HFF-Myc (cell line): ENCODE results near the gene AARS2.
"Not testable (repeated sequence)": the region's sequence is repeated elsewhere in the genome, so short reads cannot be mapped to it uniquely, and the experiment has no call there.

ENCODE experiments used
- DNase-seq: peaks from one replicate; pipeline ENCODE4 v3.0.0-alpha.2; 2011; ENCODE audit warnings: low read depth; ENCODE audit errors: extremely low read depth
- H3K4me3 ChIP-seq: replicated peaks from 2 replicates; pipeline ENCODE4 v1.5.1; 2011; ENCODE audit warnings: low read depth, mild to moderate bottlenecking, control low read depth, low read length
- TF ChIP-seq, protein P1 (sequence below): IDR thresholded peaks from 2 replicates; pipeline ENCODE4 v1.5.1; 2012; ENCODE audit warnings: mild to moderate bottlenecking, low read depth, low read length, control low read depth; ENCODE audit errors: missing control alignments

The AARS2 gene

GRCh38 chr6:44349904-44350649, 36.9 kb upstream of the AARS2 start:
- H3K4me3 ChIP-seq = no peak overlapping the region
- TF ChIP-seq, protein P1, sequence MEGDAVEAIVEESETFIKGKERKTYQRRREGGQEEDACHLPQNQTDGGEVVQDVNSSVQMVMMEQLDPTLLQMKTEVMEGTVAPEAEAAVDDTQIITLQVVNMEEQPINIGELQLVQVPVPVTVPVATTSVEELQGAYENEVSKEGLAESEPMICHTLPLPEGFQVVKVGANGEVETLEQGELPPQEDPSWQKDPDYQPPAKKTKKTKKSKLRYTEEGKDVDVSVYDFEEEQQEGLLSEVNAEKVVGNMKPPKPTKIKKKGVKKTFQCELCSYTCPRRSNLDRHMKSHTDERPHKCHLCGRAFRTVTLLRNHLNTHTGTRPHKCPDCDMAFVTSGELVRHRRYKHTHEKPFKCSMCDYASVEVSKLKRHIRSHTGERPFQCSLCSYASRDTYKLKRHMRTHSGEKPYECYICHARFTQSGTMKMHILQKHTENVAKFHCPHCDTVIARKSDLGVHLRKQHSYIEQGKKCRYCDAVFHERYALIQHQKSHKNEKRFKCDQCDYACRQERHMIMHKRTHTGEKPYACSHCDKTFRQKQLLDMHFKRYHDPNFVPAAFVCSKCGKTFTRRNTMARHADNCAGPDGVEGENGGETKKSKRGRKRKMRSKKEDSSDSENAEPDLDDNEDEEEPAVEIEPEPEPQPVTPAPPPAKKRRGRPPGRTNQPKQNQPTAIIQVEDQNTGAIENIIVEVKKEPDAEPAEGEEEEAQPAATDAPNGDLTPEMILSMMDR = no peak
- DNase-seq = no peak

GRCh38 chr6:44346818-44347217, 33.7 kb upstream of the AARS2 start:
- H3K4me3 ChIP-seq, DNase-seq: not testable (repeated sequence)

GRCh38 chr6:44342489-44342888, 29.3 kb upstream of the AARS2 start, which contains the start of gene SPATS1:
Gene SPATS1 (plus strand): TSS chr6:44342650. CDS start chr6:44343096, 446 bp downstream.
- DNase-seq = no peak
- no peak within 1 kb of the TSS for H3K4me3 ChIP-seq
- TF ChIP-seq, protein P1 = no peak

- no peak overlapping the region for H3K4me3 ChIP-seq
- TF ChIP-seq, protein P1 = no peak
- DNase-seq = no peak
Observed at GRCh38 chr6:44342052-44342451, 28.9 kb upstream of the AARS2 start.

DNA sequence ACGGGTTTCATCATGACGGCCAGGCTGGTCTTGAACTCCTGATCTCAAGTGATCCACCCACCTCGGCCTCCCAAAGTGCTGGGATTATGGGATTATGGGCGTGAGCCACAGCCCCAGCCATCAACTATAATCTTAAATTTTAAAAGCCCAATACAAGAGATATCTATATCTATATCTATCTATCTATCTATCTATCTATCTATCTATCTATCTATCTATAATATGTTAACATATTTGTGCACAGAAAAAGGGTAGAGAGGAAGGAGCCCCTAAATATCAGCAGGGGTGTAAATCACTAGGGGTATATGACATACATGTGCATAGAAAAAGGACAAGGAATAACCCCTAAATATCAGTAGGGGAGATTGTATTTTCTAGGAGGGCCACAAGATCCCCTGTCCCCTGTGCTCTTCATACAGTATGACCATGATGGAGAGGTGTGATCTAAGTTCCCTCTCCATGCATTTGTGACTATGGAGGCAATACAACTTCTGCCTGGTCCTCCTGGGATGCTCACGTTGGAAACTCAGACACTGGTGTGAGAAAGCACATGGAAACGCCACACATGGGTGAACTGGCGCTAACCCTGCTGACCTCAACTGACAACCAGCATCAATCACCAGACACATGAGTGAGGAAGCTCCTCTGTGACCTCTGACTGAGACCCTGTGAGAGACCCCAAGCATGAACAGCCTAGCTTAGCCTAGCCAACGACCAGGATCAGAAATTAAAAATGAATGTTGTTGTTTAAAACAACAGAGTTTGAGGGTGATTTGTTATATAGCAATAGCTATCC, 28.1 kb upstream of the AARS2 start:
- DNase-seq = no peak
- no peak overlapping the region for H3K4me3 ChIP-seq
- TF ChIP-seq, protein P1 = no peak

DNA sequence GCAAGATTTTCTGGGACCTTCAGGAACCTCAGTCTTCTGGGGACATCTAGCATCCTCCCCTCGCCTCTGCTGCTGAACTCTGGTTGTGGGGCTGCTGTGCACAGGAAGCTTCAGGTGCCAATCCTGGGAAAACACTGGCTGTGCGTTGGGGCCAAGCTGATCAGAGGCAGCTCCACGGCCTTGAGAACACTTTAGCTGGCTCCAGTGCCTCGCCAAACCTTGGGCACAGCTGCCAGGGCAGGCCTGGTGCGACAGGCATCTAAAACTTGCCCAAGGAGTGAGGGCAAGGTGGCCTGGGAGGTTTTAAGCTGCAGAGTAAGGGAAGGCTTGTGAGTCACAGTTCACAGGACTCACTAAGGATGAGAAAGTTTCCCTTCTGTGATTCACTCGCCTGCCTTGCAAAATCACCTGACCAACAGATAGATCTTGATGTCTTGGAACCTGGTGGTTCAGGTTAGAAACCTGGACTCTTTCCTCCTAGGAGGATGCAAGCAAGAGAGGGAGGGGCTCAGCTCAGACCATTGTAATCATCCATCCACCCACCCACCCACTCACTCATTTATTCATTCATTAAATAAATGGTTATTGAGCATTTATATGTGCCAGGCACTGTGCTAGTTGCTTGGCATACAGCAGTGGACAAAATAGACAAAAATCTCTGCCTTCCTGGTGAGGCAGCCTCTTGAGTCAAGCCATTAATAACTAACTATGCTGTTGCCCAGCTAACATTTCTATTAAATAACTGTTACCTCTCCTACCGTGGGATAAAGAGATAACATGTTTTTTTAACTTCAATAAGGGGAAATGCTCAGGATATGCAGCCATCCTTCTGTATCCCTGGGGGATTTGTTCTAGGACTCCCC, 26.8 kb upstream of the AARS2 start:
- no peak for DNase-seq
- no peak overlapping the region for H3K4me3 ChIP-seq
- TF ChIP-seq, protein P1 = no peak
